ENCODE results near the gene CD247. TPM values are rescaled to one million over a fixed set of nuclear protein-coding genes. Genes with fewer than 3 reads are reported as not detected.

The CD247 gene
- total and polyA plus RNA-seq, 2 experiments from 2014 or later, result not detected

- 80% methylated on average over 9 of the region's 9 CpGs for WGBS (ENCODE audit: low lambda C conversion rate, missing lambda C conversion rate)
- DNase-seq (ENCODE audit: low spot score), result no peak
- TF ChIP-seq, protein P1, sequence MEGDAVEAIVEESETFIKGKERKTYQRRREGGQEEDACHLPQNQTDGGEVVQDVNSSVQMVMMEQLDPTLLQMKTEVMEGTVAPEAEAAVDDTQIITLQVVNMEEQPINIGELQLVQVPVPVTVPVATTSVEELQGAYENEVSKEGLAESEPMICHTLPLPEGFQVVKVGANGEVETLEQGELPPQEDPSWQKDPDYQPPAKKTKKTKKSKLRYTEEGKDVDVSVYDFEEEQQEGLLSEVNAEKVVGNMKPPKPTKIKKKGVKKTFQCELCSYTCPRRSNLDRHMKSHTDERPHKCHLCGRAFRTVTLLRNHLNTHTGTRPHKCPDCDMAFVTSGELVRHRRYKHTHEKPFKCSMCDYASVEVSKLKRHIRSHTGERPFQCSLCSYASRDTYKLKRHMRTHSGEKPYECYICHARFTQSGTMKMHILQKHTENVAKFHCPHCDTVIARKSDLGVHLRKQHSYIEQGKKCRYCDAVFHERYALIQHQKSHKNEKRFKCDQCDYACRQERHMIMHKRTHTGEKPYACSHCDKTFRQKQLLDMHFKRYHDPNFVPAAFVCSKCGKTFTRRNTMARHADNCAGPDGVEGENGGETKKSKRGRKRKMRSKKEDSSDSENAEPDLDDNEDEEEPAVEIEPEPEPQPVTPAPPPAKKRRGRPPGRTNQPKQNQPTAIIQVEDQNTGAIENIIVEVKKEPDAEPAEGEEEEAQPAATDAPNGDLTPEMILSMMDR (IDR thresholded peaks at IDR 0.05; ENCODE audit: poor library complexity), result no peak
- TF ChIP-seq EZH2phosphoT487 (IDR thresholded peaks at IDR 0.05; ENCODE audit: low read depth, severe bottlenecking, unreplicated experiment) (no peak), EZH2 (IDR thresholded peaks at IDR 0.05; ENCODE audit: borderline replicate concordance) (no peak)
- Histone ChIP-seq H3K27ac (no peak overlapping the region), H3K4me1 (ENCODE audit: insufficient read depth) (no peaks in the 10 kb centered on the region), H3K36me3 (replicated peaks; ENCODE audit: insufficient read depth, low read depth) (no peaks in the 10 kb centered on the region), H3K4me3 (no peak overlapping the region), H3K4me2 (no peak overlapping the region), H2AFZ (no peak overlapping the region), H3K27me3 (no peaks in the 10 kb centered on the region), H4K20me1 (ENCODE audit: insufficient read depth, poor library complexity, severe bottlenecking) (no peaks in the 10 kb centered on the region), H3K9me3 (ENCODE audit: low read depth) (no peaks in the 10 kb centered on the region), H3K9me2 (replicated peaks; ENCODE audit: insufficient read depth) (no peaks in the 10 kb centered on the region), H3K79me2 (no peaks in the 10 kb centered on the region)
These were observed 6.3 kb upstream of the CD247 start for GRCh38 chr1:167524651-167525050.

GRCh38 chr1:167522246-167522645 is 3.9 kb upstream of the CD247 start:
- TF ChIP-seq EZH2phosphoT487 (IDR thresholded peaks at IDR 0.05; ENCODE audit: low read depth, severe bottlenecking, unreplicated experiment), result no peak
- no peak for TF ChIP-seq EZH2 (IDR thresholded peaks at IDR 0.05; ENCODE audit: borderline replicate concordance)
- TF ChIP-seq, protein P1 (IDR thresholded peaks at IDR 0.05; ENCODE audit: poor library complexity), result no peak
- Histone ChIP-seq H2AFZ (no peak overlapping the region), H3K4me3 (no peak overlapping the region), H3K36me3 (replicated peaks; ENCODE audit: insufficient read depth, low read depth) (no peaks in the 10 kb centered on the region), H3K9me3 (ENCODE audit: low read depth) (no peaks in the 10 kb centered on the region), H3K27me3 (no peaks in the 10 kb centered on the region), H3K4me2 (no peak overlapping the region), H4K20me1 (ENCODE audit: insufficient read depth, poor library complexity, severe bottlenecking) (no peaks in the 10 kb centered on the region), H3K4me1 (ENCODE audit: insufficient read depth) (no peaks in the 10 kb centered on the region), H3K27ac (no peak overlapping the region), H3K9me2 (replicated peaks; ENCODE audit: insufficient read depth) (no peaks in the 10 kb centered on the region), H3K79me2 (no peaks in the 10 kb centered on the region)
- WGBS (ENCODE audit: low lambda C conversion rate, missing lambda C conversion rate), result 89% methylated on average over 5 of the region's 5 CpGs
- DNase-seq (ENCODE audit: low spot score), result no peak

GRCh38 chr1:167520711-167521206 is 2.4 kb upstream of the CD247 start:
- Histone ChIP-seq H3K36me3 (replicated peaks; ENCODE audit: insufficient read depth, low read depth) (no peaks in the 10 kb centered on the region), H3K27ac (no peak overlapping the region), H2AFZ (no peak overlapping the region), H3K9me2 (replicated peaks; ENCODE audit: insufficient read depth) (no peaks in the 10 kb centered on the region), H3K4me3 (no peak overlapping the region), H3K4me1 (ENCODE audit: insufficient read depth) (no peaks in the 10 kb centered on the region), H3K27me3 (no peaks in the 10 kb centered on the region), H3K9me3 (ENCODE audit: low read depth) (no peaks in the 10 kb centered on the region), H3K79me2 (no peaks in the 10 kb centered on the region), H3K4me2 (no peak overlapping the region), H4K20me1 (ENCODE audit: insufficient read depth, poor library complexity, severe bottlenecking) (no peaks in the 10 kb centered on the region)
- DNase-seq (ENCODE audit: low spot score), result no peak
- TF ChIP-seq EZH2 (IDR thresholded peaks at IDR 0.05; ENCODE audit: borderline replicate concordance) (no peak), EZH2phosphoT487 (IDR thresholded peaks at IDR 0.05; ENCODE audit: low read depth, severe bottlenecking, unreplicated experiment) (no peak)
- TF ChIP-seq, protein P1 (IDR thresholded peaks at IDR 0.05; ENCODE audit: poor library complexity), result no peak
